Amygdala (tissue), 56 donors: ENCODE data around the gene CPEB4.
A peak's percentile ranks its signal among the peaks of the same experiment; 100 is the strongest.

Experiments used
- DNase-seq, 56 donors: peaks; one replicate each; lab custom pipeline; 2025; lab: John Stamatoyannopoulos, UW

Gene CPEB4

DNA sequence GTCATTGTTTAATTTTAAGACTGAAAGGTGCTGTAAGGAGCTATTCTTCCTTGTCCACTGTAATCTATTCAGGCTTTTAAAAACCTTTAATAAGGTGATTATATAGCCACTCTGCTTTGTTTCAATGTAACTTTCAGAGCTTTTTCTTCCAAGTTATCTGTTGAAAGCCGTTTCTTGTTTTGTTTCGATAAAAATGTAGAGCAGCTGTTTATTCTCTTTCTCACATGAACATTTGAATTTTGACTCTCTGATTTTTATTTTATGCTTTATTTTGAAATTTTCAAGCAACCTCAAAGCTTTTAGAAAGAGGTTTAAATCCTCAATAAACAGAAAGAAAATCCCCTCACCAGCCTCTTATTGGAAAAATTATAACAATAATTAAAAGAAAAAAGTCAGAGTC lies 47.2 kb downstream of the CPEB4 start:
- DNase-seq: no peak

DNA sequence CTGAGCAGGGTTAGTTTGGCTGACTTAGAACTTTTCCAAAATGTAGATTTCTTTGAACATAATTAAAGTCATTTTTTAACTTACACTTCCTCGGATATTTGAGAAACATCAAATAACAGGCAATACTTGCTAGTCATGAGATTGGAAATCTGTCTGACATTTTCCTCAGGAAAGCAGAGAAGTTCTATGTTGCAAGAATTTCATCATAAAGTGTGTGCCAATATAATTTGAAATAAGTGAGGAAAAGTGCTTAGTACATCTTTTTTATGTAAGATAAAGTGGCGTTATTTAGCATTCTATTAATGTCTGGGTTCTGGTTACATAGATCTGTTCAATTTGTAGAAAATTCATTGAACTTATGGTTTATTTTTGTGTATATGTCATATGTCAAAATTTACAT lies 52.1 kb downstream of the CPEB4 start:
- no peak for DNase-seq

DNA sequence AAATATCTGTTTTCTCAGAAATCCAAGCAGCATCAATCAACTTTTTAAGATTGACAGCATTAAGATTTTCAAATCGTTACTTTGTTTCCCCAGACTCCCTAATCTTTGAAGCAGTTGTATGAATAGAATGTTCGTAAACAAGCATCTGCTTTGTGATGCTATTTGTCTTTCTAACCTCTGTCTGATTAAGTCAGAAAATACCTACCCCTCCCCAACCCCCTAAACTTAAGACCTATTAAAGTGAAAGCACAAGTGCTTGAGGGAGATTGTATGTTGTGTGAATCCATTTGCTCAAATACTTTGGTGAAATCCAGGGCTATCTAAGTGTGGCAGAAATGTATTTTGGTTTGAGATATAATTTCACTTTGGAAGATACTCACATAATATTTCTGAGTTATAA lies 53.0 kb downstream of the CPEB4 start:
- DNase-seq: no peak

DNA sequence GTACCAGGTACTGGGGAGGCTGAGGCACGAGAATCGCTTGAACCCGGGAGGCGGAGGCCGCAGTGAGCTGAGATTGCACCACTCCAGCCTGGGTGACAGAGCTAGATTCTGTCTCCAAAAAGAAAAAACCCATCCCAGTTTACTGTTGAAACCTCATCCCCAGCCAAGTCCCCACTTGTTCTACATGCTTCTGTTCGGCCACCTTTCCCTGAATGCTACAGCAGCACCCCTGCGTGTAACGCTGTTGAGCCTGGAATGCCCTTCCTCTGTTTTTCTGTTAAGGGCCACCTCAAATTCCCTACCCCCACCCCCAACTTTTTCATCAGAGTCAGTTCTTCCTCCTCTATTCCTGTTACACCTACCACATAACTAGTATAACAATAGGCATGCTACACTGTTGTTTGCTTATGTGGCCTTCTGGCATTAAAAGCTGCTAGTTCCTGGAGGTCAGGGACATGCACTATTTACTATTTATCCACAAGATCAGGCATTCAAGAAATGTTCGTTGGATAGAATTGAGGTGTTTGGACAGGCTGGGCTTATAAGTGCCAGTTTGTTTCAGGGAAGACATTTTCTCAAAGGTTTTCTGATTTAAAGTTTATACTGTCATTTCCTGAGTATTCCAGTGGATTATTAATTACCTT lies 53.7 kb downstream of the CPEB4 start:
- no peak for DNase-seq

DNA sequence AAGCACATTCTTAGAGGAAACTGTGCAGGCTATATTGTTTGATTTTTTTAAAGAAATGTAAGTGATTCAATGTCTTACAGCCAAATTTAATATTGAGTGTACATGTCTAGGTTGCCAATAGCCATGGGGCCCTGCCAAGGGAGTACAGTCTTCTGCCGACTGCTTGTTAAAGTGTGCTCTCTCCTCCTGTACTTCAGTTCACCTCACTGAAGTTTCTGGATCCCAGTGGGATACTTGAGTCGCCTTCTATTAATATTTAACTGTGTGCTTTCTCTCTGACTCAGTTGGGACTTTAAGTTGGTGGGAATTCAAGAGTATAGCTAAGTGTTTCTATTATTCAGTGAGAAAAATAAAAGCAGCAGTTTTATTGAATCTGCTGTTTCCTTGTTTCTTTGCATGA lies 56.4 kb downstream of the CPEB4 start:
- DNase-seq: no peak

DNA sequence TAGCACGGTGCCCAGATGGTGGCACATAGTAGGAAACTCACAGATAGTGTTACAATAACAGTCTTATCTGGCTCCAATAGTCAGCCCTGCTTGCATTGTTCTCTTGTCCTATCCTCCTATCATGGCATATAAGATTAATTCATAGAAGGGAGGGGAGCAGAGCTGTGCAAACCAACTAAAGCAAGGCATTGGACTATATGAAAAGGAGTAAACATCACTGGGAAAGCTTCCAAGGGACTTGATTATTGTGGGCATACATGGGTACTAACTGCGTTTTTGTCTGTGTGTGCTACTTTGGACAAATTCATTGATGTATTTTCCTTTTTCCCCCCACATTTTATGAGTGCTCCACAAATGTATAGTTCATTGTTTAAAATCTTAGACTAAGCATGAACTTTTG lies 57.0 kb downstream of the CPEB4 start:
- no peak for DNase-seq

DNA sequence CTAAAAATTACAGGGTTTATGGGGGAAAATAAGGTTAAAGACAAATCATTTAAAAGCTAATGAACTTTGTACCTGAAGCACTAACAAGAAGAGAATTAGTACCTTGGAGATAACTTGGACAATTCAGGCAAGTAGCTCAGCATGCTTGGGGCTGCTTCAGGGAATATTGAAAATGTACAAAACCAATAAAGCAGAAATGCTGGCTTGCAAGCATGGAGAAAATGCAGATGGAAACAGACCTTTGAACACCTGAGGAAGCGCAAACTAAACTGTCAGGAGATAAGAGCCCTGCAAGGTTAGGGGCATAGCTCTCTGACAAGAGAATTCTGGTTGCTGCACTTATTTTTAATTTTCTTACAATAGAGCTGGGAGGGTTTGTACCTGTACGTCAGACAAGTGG lies 58.2 kb downstream of the CPEB4 start:
- no peak for DNase-seq

DNA sequence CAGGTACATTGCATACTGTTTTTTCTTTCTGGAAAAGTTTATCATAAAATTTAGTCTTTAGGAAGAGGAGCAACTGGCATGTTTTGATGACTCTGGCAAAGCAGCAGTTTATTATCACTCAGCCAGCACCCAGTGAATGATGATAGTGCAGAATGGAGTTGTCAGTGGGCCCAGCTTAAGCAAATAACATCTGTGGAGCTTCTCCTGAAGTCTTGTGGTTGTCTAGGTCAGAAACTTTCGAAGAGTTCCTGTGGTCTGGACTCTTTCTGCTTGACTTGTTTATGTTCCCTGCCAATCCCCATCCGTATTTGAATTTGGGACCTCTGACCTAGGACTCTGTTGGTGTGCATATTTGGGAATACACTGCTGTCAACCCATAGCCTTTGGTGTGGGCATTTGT lies 62.7 kb downstream of the CPEB4 start:
- DNase-seq: no peak

DNA sequence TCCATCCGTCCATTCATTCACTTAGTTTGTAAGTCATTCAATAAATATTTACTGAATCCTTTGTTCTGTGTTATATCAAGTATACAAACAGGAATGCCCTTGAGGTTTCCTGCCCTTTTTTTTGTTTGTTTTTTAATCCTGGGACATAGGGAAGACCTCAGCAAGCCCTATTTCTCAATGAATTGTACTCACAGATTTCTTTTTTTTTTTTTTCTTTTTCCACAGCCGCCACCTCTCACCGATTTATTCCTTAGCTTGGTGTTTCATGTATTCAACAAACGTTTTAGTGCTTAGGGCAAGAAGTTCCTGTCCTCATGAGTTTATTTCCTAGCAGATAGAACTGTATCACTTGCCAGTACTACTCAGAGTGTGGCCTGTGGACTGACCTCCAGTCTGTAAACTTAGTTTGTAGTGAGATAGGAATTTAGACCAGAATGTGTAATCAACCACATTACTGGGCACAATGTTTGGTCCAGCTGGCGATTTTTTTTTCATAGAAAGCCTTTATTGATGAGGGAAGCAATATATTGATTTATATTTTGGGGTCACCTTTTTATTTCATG lies 65.5 kb downstream of the CPEB4 start:
- no peak for DNase-seq

DNA sequence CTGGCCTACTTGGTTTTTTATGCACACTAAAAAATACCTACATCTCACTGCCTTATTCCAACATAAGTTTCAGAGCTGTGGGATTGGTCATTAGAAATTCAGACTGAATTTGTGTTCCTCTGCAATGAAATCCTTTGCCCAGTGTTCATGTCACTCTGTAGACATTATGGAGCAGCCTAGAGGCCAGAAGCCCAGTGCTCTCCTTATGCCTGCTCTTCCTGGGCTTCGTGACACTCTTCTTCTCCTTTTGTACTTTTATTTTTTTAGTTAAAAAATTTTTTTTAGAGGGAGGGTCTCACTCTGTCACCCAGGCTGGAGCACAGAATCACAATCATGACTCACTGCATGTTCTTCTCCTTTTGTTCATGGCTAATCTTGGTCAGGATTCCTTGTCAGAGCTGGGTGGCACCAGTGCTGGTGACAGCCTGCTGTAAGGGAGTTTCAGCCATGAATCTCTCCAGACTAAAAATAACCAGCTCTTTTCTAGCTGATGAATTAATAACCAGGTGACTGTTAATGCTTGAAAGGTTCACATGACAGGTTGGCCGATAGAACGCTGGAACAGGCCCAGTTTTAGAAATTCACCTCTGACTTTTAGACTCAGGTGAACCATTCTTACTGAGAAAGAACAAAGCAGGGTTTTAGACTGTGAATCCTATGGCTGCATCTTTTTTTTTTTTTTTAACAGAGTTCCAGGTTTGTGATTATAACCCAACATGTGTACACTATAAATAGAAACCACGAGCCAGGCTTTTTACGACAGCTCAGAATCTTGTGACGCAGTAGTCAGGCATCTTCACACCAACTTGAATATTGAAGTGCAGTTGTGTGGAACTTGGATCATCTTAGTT lies 66.7 kb downstream of the CPEB4 start:
- no peak for DNase-seq

DNA sequence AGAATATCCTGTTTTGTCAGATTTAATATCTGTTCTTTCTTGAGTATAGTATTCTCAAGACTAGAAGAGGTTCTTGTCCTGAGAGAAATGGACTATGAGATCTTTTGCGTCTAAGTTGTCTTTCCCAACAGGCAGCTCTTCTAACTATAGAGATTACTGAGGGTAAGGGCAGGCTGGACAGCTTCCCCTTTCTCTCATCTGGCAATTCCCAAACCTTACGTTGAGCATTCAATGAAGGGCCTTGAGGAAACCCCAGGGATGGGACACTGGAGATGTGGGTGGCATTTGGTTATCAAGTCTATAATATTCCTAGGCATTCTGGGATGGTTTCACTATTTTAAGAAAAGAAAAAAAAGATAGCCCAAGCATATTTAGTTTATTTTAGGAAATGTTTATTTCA lies 72.8 kb downstream of the CPEB4 start:
- no peak for DNase-seq

DNA sequence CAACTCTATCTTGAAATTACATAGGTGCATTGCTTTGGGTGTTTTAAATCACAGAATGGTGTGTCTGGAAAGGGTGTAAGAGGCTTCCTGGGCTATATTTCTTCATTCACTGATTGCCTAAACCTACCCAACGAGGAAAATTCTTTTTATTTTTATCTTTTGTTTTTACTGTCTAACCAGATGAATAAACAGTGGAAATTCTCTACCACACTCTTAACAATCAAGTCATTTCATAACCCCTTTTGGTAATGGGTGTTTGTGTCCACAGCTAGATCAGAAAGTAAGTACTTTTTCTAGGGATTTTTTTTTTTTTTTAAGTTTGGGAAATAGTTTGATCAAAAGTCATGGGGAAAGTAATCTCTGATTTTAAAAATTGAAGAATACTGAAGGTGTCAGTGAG lies 73.3 kb downstream of the CPEB4 start:
- DNase-seq: no peak

DNA sequence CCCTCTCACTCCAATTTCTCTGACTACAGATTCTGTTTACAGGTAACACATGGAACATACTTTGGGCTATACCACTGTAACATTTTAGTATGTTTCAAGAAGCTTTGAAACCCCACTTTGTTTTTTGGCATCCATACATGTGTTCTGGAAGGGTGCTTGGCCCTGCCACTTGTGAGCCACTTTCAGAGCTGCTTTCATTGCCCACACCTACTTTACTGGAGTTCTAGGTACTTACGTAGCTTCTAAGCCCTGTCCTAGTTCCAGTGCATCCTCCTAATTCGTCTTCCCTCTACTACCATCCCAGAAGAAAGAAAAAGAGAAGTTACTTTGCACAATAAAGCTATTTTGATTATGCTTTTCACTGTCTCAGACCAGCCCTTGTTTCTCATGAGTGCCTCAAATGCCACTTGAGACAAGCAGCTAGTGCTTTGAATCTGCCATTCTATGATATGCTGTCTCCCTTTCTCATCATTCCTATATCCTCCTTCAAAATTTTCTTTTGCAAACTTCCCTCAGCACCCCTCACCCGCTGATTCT lies 74.4 kb downstream of the CPEB4 start:
- no peak for DNase-seq

DNA sequence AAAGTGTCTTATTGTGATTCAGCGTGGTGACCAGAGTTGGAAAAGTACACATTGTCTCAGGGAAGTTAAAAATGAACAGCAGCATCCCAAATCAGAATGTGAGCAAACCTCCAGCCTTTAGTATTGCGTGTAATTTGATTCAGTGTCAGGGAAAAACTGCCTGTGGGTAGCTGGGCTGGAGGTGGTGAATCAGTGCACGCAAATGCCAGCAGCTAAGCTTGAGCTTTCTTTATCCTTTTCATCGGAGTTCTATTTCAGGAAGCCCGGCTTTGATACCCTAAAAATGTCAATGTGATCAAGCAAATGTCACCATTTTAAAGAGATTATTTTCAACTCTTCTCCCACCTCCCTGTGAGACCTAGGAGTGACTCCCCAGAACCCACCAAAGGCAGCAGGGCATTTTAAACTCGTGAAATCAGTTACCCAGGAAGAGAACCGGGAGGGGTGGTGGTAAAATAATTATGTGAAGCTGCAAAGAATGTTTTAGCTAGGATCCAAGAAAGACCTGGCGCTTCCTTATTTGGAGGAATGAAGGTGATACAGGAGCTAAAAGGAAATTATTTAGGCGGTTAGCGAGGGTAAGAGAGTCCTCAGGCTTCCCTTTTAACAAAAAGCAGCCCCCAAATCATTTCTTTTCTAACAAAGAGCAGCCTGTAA lies 75.2 kb downstream of the CPEB4 start:
- peak in 2 of 56 donors; percentile 29 to 37 for DNase-seq

DNA sequence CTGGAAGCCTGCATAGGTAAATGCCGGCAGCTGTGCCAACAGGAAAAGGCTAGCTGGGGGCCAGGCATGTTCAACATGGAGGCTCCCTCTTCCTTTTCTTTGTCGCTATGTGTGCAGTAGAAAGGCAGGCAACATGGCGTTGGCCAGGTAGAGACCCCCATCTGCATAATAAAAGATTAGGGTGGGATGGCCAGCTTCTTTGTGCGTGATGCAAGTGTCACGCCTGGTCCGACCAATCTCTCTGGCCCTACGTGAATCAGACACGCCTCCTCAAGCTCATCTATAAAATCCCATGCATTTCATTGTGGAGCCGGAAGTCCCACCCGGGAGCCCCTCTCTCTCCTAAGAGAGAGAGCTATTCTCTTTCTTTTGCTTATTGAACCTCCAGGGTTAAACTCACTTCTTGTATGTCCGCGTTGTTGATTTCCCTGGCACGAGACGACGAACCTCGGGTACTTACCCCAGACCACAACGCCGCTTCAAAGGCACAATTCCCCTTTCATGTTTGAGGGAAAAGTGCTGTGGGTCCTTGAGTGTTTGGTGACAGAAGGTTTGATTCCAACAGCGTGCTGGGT lies 75.8 kb downstream of the CPEB4 start:
- DNase-seq: peak in 15 of 56 donors; percentile 20 to 63 (median 37)

DNA sequence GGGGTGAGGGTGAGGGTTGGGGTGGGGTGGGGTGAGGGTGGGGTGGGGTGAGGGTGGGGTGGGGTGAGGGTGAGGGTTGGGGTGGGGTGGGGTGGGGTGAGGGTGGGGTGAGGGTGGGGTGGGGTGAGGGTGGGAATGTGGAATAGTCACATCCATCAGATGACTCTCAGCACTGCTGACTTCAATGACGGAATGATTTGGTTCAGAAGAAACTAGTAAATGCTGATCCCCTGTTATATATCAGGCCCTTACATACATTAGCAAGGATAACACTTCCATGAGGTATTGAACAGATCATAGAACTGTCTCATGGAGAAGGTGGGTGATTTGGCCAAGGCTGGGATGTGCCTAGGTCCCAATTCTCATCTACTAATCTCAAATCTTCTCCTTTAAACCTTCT lies 76.4 kb downstream of the CPEB4 start:
- DNase-seq: no peak

DNA sequence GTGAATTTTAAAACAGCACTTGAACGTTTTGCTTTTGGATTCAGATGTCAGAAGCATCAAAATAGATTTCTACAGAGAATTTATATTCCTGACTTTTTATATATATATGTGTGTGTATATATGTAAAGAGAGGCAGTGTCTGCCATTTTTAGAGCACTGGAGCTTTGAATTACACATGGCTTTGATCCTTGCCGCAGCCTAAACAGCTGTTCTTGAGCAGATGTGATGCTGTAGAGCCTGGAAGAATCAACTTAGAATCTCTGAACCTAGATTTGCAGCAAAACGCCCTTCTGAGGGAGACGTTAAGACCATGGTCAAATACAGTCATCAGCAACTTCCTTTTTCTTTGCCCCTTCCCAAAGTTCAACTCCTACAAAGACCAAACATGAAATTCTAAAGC lies 79.1 kb downstream of the CPEB4 start:
- DNase-seq: no peak

DNA sequence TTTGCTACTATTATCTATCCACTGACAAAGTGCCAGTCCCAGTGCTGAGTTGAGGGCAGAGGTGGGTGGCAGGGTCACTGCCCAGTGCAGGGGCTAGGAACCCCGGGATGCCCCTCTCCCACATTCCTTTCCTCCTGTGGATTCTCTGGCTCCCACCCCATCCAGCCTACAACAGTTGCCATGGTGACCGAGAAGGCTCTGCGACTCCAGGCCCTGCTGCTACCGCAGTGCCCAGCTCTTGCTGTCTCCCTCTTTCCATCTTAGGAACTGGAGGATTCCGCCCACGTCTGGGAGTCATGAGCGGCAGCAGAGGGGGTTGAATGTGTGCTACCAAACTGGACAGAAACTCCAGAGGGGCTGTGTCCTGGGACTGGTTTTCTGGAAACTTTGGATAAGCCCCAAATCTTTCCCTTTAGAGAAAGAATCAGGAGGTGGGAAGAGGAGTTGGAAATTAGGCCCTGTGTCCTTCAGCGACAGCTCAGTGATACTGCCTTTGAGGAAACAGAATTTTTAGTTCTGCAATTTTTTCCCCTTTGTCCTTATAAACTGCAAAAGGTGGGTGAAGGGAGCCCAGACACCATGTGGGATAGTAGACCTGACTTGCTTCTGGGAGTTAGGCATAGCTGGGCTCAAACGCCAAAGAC lies 80.1 kb downstream of the CPEB4 start:
- peak in 18 of 56 donors; percentile 13 to 56 (median 34) for DNase-seq

DNA sequence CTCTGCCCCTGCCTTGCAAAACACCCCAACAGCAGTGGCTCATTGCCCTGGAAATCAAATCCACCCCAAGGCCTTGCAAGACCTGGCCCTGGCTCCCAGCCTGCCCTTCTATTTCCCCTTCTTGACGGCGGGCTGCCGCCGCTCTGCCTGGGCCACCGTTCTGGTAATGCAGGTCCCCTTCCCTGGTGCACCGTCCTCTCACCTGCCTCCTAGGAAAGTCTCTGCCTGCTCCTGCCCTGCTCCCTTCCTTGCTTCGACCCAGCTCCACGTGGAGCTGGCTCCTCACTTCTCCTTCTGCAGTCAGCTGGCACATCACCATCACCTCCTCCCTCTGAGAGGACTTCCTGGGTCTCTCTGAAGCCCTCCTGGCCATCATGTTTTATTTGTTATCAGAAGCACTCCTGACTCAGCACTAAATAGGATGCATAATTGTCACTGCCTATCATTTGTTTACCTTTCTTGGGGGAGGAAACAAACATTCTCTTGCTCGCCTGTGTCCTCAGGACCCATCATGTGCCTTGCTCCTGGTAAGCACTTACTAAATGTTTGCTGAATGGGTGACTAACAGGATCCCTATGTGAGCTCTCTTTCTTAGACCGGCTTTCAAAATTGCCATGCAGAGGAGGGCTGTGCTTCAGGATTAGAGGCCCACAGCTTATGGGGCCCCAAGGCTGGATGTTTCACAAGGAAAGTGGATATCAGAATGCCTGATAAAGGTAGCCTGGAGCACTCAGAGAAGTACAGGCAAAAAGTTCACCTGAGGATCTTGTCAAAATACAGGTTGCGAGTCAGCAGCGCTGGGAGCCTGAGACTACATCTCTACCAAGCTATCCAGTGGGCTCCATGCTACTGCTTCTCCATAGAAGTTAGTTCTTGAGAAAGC lies 81.3 kb downstream of the CPEB4 start:
- DNase-seq: no peak
